VCaP (cell line): ENCODE data around the gene ASB7.

Experiments used
- H3K27ac ChIP-seq: fragments of 450-650 bp; 2 replicates; pipeline ENCODE4 v1.5.1; 2017
- CTCF ChIP-seq: fragments of 450-650 bp; conservative IDR thresholded peaks from 2 replicates; pipeline ENCODE4 v1.5.1; 2017; ENCODE audit warnings: mild to moderate bottlenecking, moderate library complexity

The ASB7 gene

DNA sequence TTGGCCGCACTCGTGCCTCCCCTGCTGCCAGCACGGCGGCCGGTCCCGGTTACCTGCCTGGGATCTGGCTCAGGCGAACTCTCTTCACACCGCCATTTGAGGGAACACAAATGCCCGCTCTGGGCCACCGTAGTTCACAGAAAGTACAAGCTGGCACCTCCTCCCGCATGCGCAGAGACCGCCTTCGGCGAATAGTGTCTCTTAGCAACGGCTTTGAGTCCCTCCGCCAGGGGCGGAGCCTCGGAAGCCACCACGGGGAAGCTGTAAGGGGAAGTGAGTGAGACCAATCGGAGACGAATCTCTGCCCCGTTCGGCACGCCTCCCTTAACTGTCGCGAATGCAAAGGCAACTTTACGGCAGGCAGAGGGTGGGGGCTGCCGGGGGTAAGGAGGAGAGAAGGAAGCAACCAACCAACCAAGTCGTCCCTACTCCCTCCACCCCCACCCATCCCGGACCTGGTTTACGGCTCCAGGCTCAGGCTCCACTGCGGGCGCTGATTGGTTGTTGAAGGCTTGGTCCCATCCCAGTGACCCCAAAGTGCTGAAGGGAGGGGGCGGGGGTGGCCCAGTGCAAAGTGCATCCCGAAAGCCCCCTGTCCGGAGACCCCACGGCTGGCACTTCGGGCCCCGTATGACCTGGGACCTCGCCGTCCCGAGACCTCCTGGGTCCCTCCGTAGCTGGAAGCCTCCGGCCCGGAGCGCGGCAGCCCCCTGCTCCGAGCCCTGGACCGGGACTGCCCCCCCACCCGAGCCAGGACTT is at the start of gene ASB7, which contains the start of gene LINS1:
Gene ASB7, plus strand, starts transcription at position 526 of the 759 bp plus-strand sequence. CDS start 9,628 bp downstream, outside the sequence.
Gene LINS1, minus strand, starts transcription at position 121 of the 759 bp plus-strand sequence. CDS start 21,342 bp downstream, outside the sequence.
- TF ChIP-seq CTCF, result no peak
- H3K27ac ChIP-seq, result peak within 1 kb of the TSS; percentile 89

GRCh38 chr15:100553468-100553867 is 48.9 kb upstream of the ASB7 start:
- no peak overlapping the region for H3K27ac ChIP-seq
- TF ChIP-seq CTCF, result no peak

- H3K27ac ChIP-seq, result no peak overlapping the region
- no peak for TF ChIP-seq CTCF
Observed at GRCh38 chr15:100558771-100559254, 43.6 kb upstream of the ASB7 start.

DNA sequence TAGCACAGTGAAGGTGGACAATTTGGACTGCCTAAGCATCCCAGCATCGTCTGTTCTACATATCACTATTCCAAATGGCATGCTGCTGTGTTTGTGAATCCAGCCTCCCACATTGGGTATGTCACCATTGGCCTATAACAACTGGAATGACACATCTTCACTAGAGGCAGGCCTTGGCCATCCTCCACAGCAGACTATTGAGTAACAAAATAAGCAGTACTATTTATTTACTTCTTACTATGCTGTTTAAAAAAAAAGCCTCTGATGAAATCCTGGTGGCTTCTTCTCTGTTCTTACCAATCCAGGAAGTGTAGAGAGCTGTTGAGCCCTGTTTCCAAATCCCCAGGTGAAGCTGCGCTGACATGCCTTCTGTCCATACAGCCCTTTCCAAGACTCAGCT is 43.1 kb upstream of the ASB7 start:
- TF ChIP-seq CTCF, result no peak
- no peak overlapping the region for H3K27ac ChIP-seq

GRCh38 chr15:100560323-100560722 is 42.1 kb upstream of the ASB7 start:
- TF ChIP-seq CTCF, result no peak

DNA sequence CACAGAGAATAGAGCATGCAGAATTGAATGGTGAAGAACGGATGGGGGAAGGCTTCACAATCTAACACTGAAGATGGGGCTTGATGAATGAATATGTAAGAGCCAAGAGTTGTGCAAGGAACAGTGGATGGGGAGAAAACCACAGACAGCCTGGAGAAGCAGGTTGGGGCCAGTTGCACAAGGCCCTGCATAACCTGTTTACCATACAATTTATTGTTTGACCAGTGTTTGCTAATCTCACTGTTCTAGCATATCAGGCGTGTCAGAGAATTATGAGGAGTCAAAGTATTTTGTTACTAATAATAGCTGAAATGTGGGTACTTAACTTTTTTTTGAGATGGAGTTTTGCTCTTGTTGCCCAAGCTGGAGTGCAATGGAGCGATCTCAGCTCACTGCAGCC is 36.8 kb upstream of the ASB7 start:
- H3K27ac ChIP-seq, result peak overlapping the region; percentile 47
- no peak for TF ChIP-seq CTCF

More at GRCh38 chr15:100560323-100560722, 42.1 kb upstream of the ASB7 start:
- H3K27ac ChIP-seq, result no peak overlapping the region

- TF ChIP-seq CTCF, result no peak
- H3K27ac ChIP-seq, result no peak overlapping the region
Observed at GRCh38 chr15:100566850-100567628, 35.4 kb upstream of the ASB7 start.
